PC-3 (cell line): ENCODE measurements around the gene OR5H6. TPM values are rescaled to one million over a fixed set of nuclear protein-coding genes. Genes with fewer than 3 reads are reported as not detected.

Experiments used
- ATAC-seq: fragments of 200-7000 bp; cut with Tn5 transposase; 2 replicates; pipeline ENCODE4 v1.9.1; 2020; ENCODE audit warnings: mild to moderate bottlenecking, moderate library complexity
- BruUV-seq: library from RNA; stranded (reverse); fragments of 400-500 nt; replicated peaks from 2 replicates; lab custom pipeline; 2021; lab: Mats Ljungman, UMichigan
- CTCF ChIA-PET: fragments of 300-600 bp; sonication (Branson Sonifier 250); formaldehyde crosslinking; loops from one replicate; lab custom pipeline; 2022; ENCODE audit warnings: antibody characterized with exemption; lab: Charles Lee
- POLR2A ChIA-PET: fragments of 300-600 bp; sonication (Branson Sonifier 250); formaldehyde crosslinking; loops from one replicate; lab custom pipeline; 2022; ENCODE audit warnings: antibody characterized with exemption; ENCODE audit not compliant: unreplicated experiment; lab: Charles Lee
- DNase-seq: peaks from one replicate; pipeline ENCODE4 v3.0.0-alpha.2; 2015
- H2AFZ ChIP-seq: fragments of 300-600 bp; sonication (generic); 2 replicates; pipeline ENCODE4 v1.6.0; 2016; ENCODE audit warnings: antibody characterized with exemption, low read length
- H3F3A ChIP-seq: fragments of 300-600 bp; sonication (generic); one replicate; pipeline ENCODE4 v1.6.0; 2017; ENCODE audit warnings: antibody characterized with exemption, low read length, control low read depth, mild to moderate bottlenecking; ENCODE audit not compliant: unreplicated experiment
- H3K27ac ChIP-seq: fragments of 300-600 bp; sonication (generic); 2 replicates; pipeline ENCODE4 v1.5.1; 2016; ENCODE audit warnings: mild to moderate bottlenecking, low read length
- H3K27me3 ChIP-seq: fragments of 300-600 bp; sonication (generic); 2 replicates; pipeline ENCODE4 v1.6.1; 2016; ENCODE audit warnings: low read length, mixed read lengths
- H3K36me3 ChIP-seq: fragments of 300-600 bp; sonication (generic); 2 replicates; pipeline ENCODE4 v1.6.1; 2016; ENCODE audit warnings: low read depth, mixed run types, low read length, mixed read lengths
- H3K4me1 ChIP-seq: fragments of 300-600 bp; sonication (generic); 2 replicates; pipeline ENCODE4 v1.5.1; 2016; ENCODE audit warnings: low read length; ENCODE audit not compliant: insufficient read depth
- H3K4me2 ChIP-seq: fragments of 300-600 bp; sonication (generic); 2 replicates; pipeline ENCODE4 v1.6.0; 2016; ENCODE audit warnings: low read length
- H3K4me3 ChIP-seq: fragments of 300-600 bp; sonication (generic); 2 replicates; pipeline ENCODE4 v1.5.1; 2016; ENCODE audit warnings: mild to moderate bottlenecking, low read length, mixed read lengths
- H3K79me2 ChIP-seq: fragments of 300-600 bp; sonication (generic); 2 replicates; pipeline ENCODE4 v1.6.1; 2017; ENCODE audit warnings: low read length, mixed read lengths
- H3K9ac ChIP-seq: fragments of 300-600 bp; sonication (generic); 2 replicates; pipeline ENCODE4 v1.6.0; 2016; ENCODE audit warnings: mild to moderate bottlenecking, low read length
- H3K9me2 ChIP-seq: fragments of 300-600 bp; sonication (generic); replicated peaks from 2 replicates; pipeline ENCODE4 v1.6.1; 2016; ENCODE audit warnings: mixed run types, low read length, mixed read lengths
- H3K9me3 ChIP-seq: fragments of 300-600 bp; sonication (generic); 2 replicates; pipeline ENCODE4 v1.6.1; 2016; ENCODE audit warnings: low read length, mixed read lengths
- H4K20me1 ChIP-seq: fragments of 300-600 bp; sonication (generic); 2 replicates; pipeline ENCODE4 v1.6.1; 2016; ENCODE audit warnings: low read length, mixed read lengths
- CTCF ChIP-seq: fragments of 300-600 bp; sonication (generic); conservative IDR thresholded peaks from 2 replicates; pipeline ENCODE4 v1.5.1; 2017; ENCODE audit warnings: antibody characterized with exemption, low read depth, mild to moderate bottlenecking, low read length
- EZH2 ChIP-seq: fragments of 300-600 bp; sonication (generic); IDR thresholded peaks from one replicate; pipeline ENCODE4 v1.6.1; 2017; ENCODE audit warnings: antibody characterized with exemption, mild to moderate bottlenecking, low read length; ENCODE audit not compliant: unreplicated experiment
- EZH2phosphoT487 ChIP-seq: fragments of 300-600 bp; sonication (generic); IDR thresholded peaks from 2 replicates; pipeline ENCODE4 v1.6.1; 2018; ENCODE audit warnings: mild to moderate bottlenecking, antibody characterized with exemption, low read length, borderline replicate concordance
- intact Hi-C: fragments of 100-400 bp; cut with micrococcal nuclease; formaldehyde crosslinking; loops from 2 replicates; pipeline ENCODE4 v1.9.0; 2023
- total RNA-seq: library from RNA; depleted of rRNA; stranded (reverse); fragments of >200 nt; gene quantifications from 2 replicates; pipeline ENCODE4 v1.2.3, GENCODE V29; 2014

The OR5H6 gene
- total RNA-seq, 1 experiment from 2014 or later = not detected

GRCh38 chr3:98274914-98275313, 10.9 kb downstream of the OR5H6 start:
- DNase-seq (no peak), ATAC-seq (no peak)
- no TSS peak for BruUV-seq
- Histone ChIP-seq H3K4me3 (no peak overlapping the region), H3K9ac (no peak overlapping the region), H2AFZ (no peak overlapping the region), H3K9me2 (no peaks in the 10 kb centered on the region), H3K36me3 (no peaks in the 10 kb centered on the region), H3K9me3 (peaks cover 6% of the 10 kb centered on the region; the same call in 1 of the 2 replicates), H3K79me2 (no peaks in the 10 kb centered on the region), H3K4me2 (no peak overlapping the region), H3K27ac (no peak overlapping the region), H3F3A (no peaks in the 10 kb centered on the region), H4K20me1 (no peaks in the 10 kb centered on the region), H3K27me3 (peaks cover 16% of the 10 kb centered on the region), H3K4me1 (no peaks in the 10 kb centered on the region)
- ChIA-PET CTCF (no interaction called here), POLR2A (no interaction called here)
- intact Hi-C loops = no loop called here
- TF ChIP-seq CTCF = no peak
- TF ChIP-seq EZH2 = no peak
- TF ChIP-seq EZH2phosphoT487 = no peak

- Histone ChIP-seq H3K4me3 (no peak within 1 kb of the TSS), H3K9me3 (no peaks in the 10 kb centered on the region), H3K79me2 (no peaks in the 10 kb centered on the region), H3K36me3 (no peaks in the 10 kb centered on the region), H3K27me3 (peaks cover 50% of the 10 kb centered on the region), H3F3A (no peaks in the 10 kb centered on the region), H4K20me1 (no peaks in the 10 kb centered on the region), H3K4me1 (no peaks in the 10 kb centered on the region), H3K9me2 (no peaks in the 10 kb centered on the region), H3K4me2 (no peak within 1 kb of the TSS), H3K9ac (no peak within 1 kb of the TSS), H2AFZ (no peak within 1 kb of the TSS), H3K27ac (no peak within 1 kb of the TSS)
- BruUV-seq = no TSS peak
- intact Hi-C loops = no loop called here
- no peak for ATAC-seq
- TF ChIP-seq EZH2 (no peak), EZH2phosphoT487 (no peak), CTCF (no peak)
- ChIA-PET CTCF (no interaction called here), POLR2A (no interaction called here)
- DNase-seq = no peak
Observed at GRCh38 chr3:98282205-98282604, 18.2 kb downstream of the OR5H6 start, which contains the start of gene OR5H2. TSS of gene OR5H2 (plus strand) at chr3:98282505. CDS start at chr3:98282903, 398 bp downstream.

GRCh38 chr3:98290916-98291315, 26.9 kb downstream of the OR5H6 start:
- no TSS peak for BruUV-seq
- CTCF ChIA-PET = no interaction called here

More at GRCh38 chr3:98290916-98291315, 26.9 kb downstream of the OR5H6 start:
- Histone ChIP-seq H3K9me3 (no peaks in the 10 kb centered on the region), H3K27ac (no peak overlapping the region), H3F3A (no peaks in the 10 kb centered on the region), H3K9ac (no peak overlapping the region), H3K36me3 (no peaks in the 10 kb centered on the region), H4K20me1 (no peaks in the 10 kb centered on the region), H3K4me2 (no peak overlapping the region), H3K9me2 (no peaks in the 10 kb centered on the region), H3K4me3 (no peak overlapping the region), H3K27me3 (peaks cover 6% of the 10 kb centered on the region), H3K79me2 (no peaks in the 10 kb centered on the region), H2AFZ (no peak overlapping the region), H3K4me1 (no peaks in the 10 kb centered on the region)
- intact Hi-C loops = no loop called here
- DNase-seq = no peak
- ATAC-seq = no peak
- TF ChIP-seq EZH2 (no peak), EZH2phosphoT487 (no peak), CTCF (no peak)
- POLR2A ChIA-PET = no interaction called here
